Mesenchymal stem cell (in vitro differentiated cells and primary cell): ENCODE measurements around the gene C18orf63.

Experiments
- DNase-seq: peaks from one replicate; pipeline ENCODE4 v3.0.0-alpha.2; 2013
- H2AFZ ChIP-seq: one replicate; pipeline ENCODE4 v1.6.1; 2013; ENCODE audit warnings: low read depth, mild to moderate bottlenecking, control low read depth, inconsistent platforms, low read length, moderate library complexity
- H2AK5ac ChIP-seq: 2 replicates; pipeline ENCODE4 v1.6.1; 2013; ENCODE audit warnings: low read length, moderate library complexity, mild to moderate bottlenecking, inconsistent platforms; ENCODE audit not compliant: severe bottlenecking
- H2BK120ac ChIP-seq: one replicate; pipeline ENCODE4 v1.6.1; 2013; ENCODE audit warnings: low read depth, mild to moderate bottlenecking, inconsistent platforms, low read length, moderate library complexity
- H2BK12ac ChIP-seq, 2 experiments: one replicate each; pipeline ENCODE4 v1.6.1; 2013; ENCODE audit warnings: inconsistent platforms in 2 of 2, low read length in 2 of 2, mild to moderate bottlenecking in 2 of 2, moderate library complexity in 2 of 2, control low read depth in 1 of 2
- H2BK15ac ChIP-seq: one replicate; pipeline ENCODE4 v1.6.1; 2013; ENCODE audit warnings: mild to moderate bottlenecking, low read depth, inconsistent platforms; ENCODE audit not compliant: poor library complexity, severe bottlenecking
- H2BK5ac ChIP-seq: 2 replicates; pipeline ENCODE4 v1.6.1; 2013; ENCODE audit warnings: low read depth, mild to moderate bottlenecking, low read length, control low read depth, inconsistent platforms; ENCODE audit not compliant: poor library complexity, severe bottlenecking
- H3K14ac ChIP-seq, 2 experiments: one replicate each; pipeline ENCODE4 v1.6.1; 2013; ENCODE audit warnings: inconsistent platforms in 2 of 2, low read length in 2 of 2, control low read depth in 1 of 2, mild to moderate bottlenecking in 1 of 2, moderate library complexity in 1 of 2
- H3K18ac ChIP-seq, 2 experiments: one replicate each; pipeline ENCODE4 v1.6.1; 2013; ENCODE audit warnings: inconsistent platforms in 2 of 2, low read length in 2 of 2, control low read depth in 1 of 2, low read depth in 1 of 2, mild to moderate bottlenecking in 1 of 2
- H3K23ac ChIP-seq, 2 experiments: one replicate each; pipeline ENCODE4 v1.6.1; 2013; ENCODE audit warnings: inconsistent platforms in 2 of 2, low read length in 2 of 2, mild to moderate bottlenecking in 2 of 2, moderate library complexity in 2 of 2, control low read depth in 1 of 2
- H3K27ac ChIP-seq: 2 replicates; pipeline ENCODE4 v1.5.1; 2013; ENCODE audit warnings: mild to moderate bottlenecking, moderate library complexity, low read length, control low read depth, inconsistent platforms; ENCODE audit not compliant: poor library complexity, severe bottlenecking
- H3K27me3 ChIP-seq, 2 experiments: 2 replicates each; pipeline versions ENCODE4 v1.6.1 to v1.7.0; 2013; ENCODE audit warnings: low read length in 2 of 2, mild to moderate bottlenecking in 2 of 2, moderate library complexity in 2 of 2, control low read depth in 1 of 2, inconsistent platforms in 1 of 2; ENCODE audit not compliant: control insufficient read depth in 1 of 2, insufficient read depth in 1 of 2
- H3K36me3 ChIP-seq, 2 experiments: 2 replicates each; pipeline versions ENCODE4 v1.6.1 to v1.7.0; 2013; ENCODE audit warnings: low read length in 2 of 2, control low read depth in 1 of 2, inconsistent platforms in 1 of 2, low read depth in 1 of 2, mild to moderate bottlenecking in 1 of 2; ENCODE audit not compliant: insufficient read depth in 2 of 2, control insufficient read depth in 1 of 2
- H3K4ac ChIP-seq, 2 experiments: one replicate each; pipeline ENCODE4 v1.6.1; 2013; ENCODE audit warnings: inconsistent platforms in 2 of 2, low read length in 2 of 2, mild to moderate bottlenecking in 2 of 2, moderate library complexity in 2 of 2, control low read depth in 1 of 2, low read depth in 1 of 2
- H3K4me1 ChIP-seq: 2 replicates; pipeline ENCODE4 v1.6.1; 2013; ENCODE audit warnings: low read depth, low read length, control low read depth; ENCODE audit not compliant: control insufficient read depth, insufficient read depth
- H3K4me2 ChIP-seq: 2 replicates; pipeline ENCODE4 v1.6.1; 2013; ENCODE audit warnings: low read length, mild to moderate bottlenecking, inconsistent platforms; ENCODE audit not compliant: poor library complexity, severe bottlenecking
- H3K4me3 ChIP-seq, 2 experiments: 2 replicates each; pipeline versions ENCODE4 v1.5.1 to v1.7.0; 2013; ENCODE audit warnings: low read length in 2 of 2, mild to moderate bottlenecking in 2 of 2, control low read depth in 1 of 2, low read depth in 1 of 2; ENCODE audit not compliant: insufficient read depth in 1 of 2
- H3K79me1 ChIP-seq: replicated peaks from 2 replicates; pipeline ENCODE4 v1.6.1; 2013; ENCODE audit warnings: mild to moderate bottlenecking, control low read depth, low read length, inconsistent platforms; ENCODE audit not compliant: poor library complexity, severe bottlenecking
- H3K9ac ChIP-seq: 2 replicates; pipeline ENCODE4 v1.7.0; 2013; ENCODE audit warnings: mild to moderate bottlenecking, low read length, moderate library complexity
- H3K9me3 ChIP-seq: 2 replicates; pipeline ENCODE4 v1.7.0; 2013; ENCODE audit warnings: mild to moderate bottlenecking, low read length; ENCODE audit not compliant: control insufficient read depth
- H4K8ac ChIP-seq: one replicate; pipeline ENCODE4 v1.6.1; 2013; ENCODE audit warnings: inconsistent platforms, mild to moderate bottlenecking, low read length, moderate library complexity
- H4K91ac ChIP-seq: one replicate; pipeline ENCODE4 v1.6.1; 2013; ENCODE audit warnings: mild to moderate bottlenecking, low read length, inconsistent platforms
- WGBS: methylation state at CpG from one replicate; pipeline ENCODE4 v1.1.7; 2013; ENCODE audit warnings: mixed read lengths; 5-methylcytosine and 5-hydroxymethylcytosine counted together

C18orf63 gene

GRCh38 chr18:74289137-74289536 is 26.5 kb upstream of the C18orf63 start:
- no peak overlapping the region for H3K4ac ChIP-seq
- H3K9me3 ChIP-seq: no peaks in the 10 kb centered on the region
- no peak overlapping the region for H3K4me2 ChIP-seq
- H2BK12ac ChIP-seq: no peak overlapping the region
- no peak overlapping the region for H3K23ac ChIP-seq
- no peak overlapping the region for H3K14ac ChIP-seq
- H3K18ac ChIP-seq: peak overlapping the region in 1 of 2 experiments; percentile 63
- H4K91ac ChIP-seq: no peak overlapping the region
- H3K9ac ChIP-seq: peak overlapping the region; percentile 69
- H2AFZ ChIP-seq: no peak overlapping the region
- no peak overlapping the region for H2BK120ac ChIP-seq
- H3K79me1 ChIP-seq: peaks cover 22% of the 10 kb centered on the region
- peak overlapping the region in 1 of 2 experiments; percentile 70 for H3K4me3 ChIP-seq
- H2BK15ac ChIP-seq: no peak overlapping the region
- no peak overlapping the region for H2BK5ac ChIP-seq
- H2AK5ac ChIP-seq: no peak overlapping the region
- no peak overlapping the region for H3K27ac ChIP-seq
- DNase-seq: peak; percentile 62
- 90% methylated on average over 1 of the region's 3 CpGs for WGBS
- H4K8ac ChIP-seq: no peak overlapping the region
- no peaks in the 10 kb centered on the region for H3K27me3 ChIP-seq
- peaks cover 13% of the 10 kb centered on the region for H3K4me1 ChIP-seq
- peaks cover 0 to 3% of the 10 kb centered on the region in 2 experiments for H3K36me3 ChIP-seq

DNA sequence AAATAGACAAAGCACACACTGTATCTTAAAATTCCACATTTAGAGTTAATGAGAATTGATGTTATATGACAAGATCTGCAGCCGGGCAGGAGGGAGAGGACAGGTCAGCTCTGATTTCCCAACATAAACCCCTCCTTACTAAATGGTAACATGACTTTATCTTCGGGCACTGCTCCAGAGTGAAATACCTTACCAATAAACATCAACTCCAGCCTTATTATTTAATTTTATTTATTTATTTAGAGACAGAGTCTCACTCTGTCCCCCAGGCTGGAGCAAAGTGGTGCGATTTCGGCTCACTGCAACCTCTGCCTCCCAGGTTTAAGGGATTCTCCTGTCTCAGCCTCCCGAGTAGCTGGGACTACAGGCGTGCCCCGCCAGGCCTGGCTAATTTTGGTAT is 25.6 kb upstream of the C18orf63 start:
- Histone ChIP-seq H3K9ac (no peak overlapping the region), H3K4me3 (peak overlapping the region in 1 of 2 experiments; percentile 100), H3K14ac (no peak overlapping the region), H2BK15ac (no peak overlapping the region), H3K27me3 (no peaks in the 10 kb centered on the region), H3K9me3 (no peaks in the 10 kb centered on the region), H3K4me1 (peaks cover 13% of the 10 kb centered on the region), H3K4me2 (no peak overlapping the region), H2BK5ac (no peak overlapping the region), H2BK120ac (no peak overlapping the region), H3K27ac (no peak overlapping the region), H3K79me1 (peaks cover 17% of the 10 kb centered on the region), H2AK5ac (no peak overlapping the region), H3K23ac (no peak overlapping the region), H3K36me3 (peaks cover 0 to 3% of the 10 kb centered on the region in 2 experiments), H3K18ac (peak overlapping the region in 1 of 2 experiments; percentile 7), H3K4ac (no peak overlapping the region), H2AFZ (no peak overlapping the region), H4K8ac (no peak overlapping the region), H4K91ac (no peak overlapping the region), H2BK12ac (no peak overlapping the region)
- DNase-seq: no peak
- 97% methylated on average over 6 of the region's 7 CpGs for WGBS

DNA sequence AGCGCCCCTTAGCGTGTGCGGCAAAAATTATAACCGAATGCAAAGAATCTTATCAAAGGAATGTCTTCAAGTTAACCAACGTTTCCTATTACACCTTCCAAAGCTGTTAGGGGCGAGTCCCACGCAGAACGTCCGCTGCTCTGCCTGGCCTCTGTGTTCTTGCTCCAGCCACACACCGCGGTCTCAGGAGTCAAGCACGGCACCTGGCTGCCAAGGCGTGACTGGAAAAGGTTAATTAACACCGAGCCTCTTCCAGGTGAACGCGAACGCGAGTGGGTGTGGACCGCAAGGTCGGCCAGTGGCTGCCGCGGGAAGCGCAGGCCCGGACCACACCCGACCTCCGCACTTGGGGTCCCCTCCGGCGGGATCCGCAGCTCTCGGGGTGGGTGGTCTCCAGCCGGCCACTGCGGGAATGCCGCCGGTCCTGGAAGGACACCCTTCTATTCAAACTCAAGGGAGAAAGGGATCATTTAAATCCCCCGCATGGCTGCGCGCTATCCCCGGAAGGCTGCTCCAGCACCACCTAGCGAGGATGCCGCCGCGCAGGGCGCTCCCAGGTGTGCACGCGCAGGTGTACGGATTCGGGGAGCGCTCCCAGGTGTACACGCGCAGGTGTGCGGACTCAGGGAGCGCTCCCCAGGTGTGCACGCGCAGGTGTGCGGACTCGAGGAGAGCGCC is 24.7 kb upstream of the C18orf63 start:
- Histone ChIP-seq H3K18ac (peak overlapping the region; percentile 19 to 97), H4K8ac (peak overlapping the region; percentile 35), H3K79me1 (peaks cover 15% of the 10 kb centered on the region), H2AFZ (peak overlapping the region; percentile 98), H2BK5ac (no peak overlapping the region), H3K14ac (peak overlapping the region in 1 of 2 experiments; percentile 98), H3K27ac (no peak overlapping the region), H3K4me3 (peak overlapping the region; percentile 91 to 100), H2AK5ac (no peak overlapping the region), H3K23ac (peak overlapping the region; percentile 53 to 69), H3K9me3 (no peaks in the 10 kb centered on the region), H3K4me2 (peak overlapping the region; percentile 100), H4K91ac (no peak overlapping the region), H3K27me3 (no peaks in the 10 kb centered on the region), H2BK12ac (peak overlapping the region in 1 of 2 experiments; percentile 63), H3K4me1 (peaks cover 13% of the 10 kb centered on the region), H3K36me3 (peaks cover 0 to under 1% of the 10 kb centered on the region in 2 experiments), H2BK120ac (no peak overlapping the region), H3K4ac (peak overlapping the region in 1 of 2 experiments; percentile 98), H3K9ac (peak overlapping the region; percentile 91), H2BK15ac (no peak overlapping the region)
- 20% methylated on average over 57 of the region's 57 CpGs for WGBS
- no peak for DNase-seq

GRCh38 chr18:74291472-74291770 is 24.2 kb upstream of the C18orf63 start:
- peak overlapping the region; percentile 19 to 97 for H3K18ac ChIP-seq
- peak overlapping the region; percentile 98 for H2AFZ ChIP-seq
- peak overlapping the region; percentile 57 to 98 for H3K4ac ChIP-seq
- peak overlapping the region; percentile 86 for H4K8ac ChIP-seq
- peaks cover 14% of the 10 kb centered on the region for H3K79me1 ChIP-seq
- H3K4me2 ChIP-seq: peak overlapping the region; percentile 100
- H3K9me3 ChIP-seq: no peaks in the 10 kb centered on the region
- H3K23ac ChIP-seq: peak overlapping the region; percentile 69 to 99
- H3K4me3 ChIP-seq: peak overlapping the region; percentile 91 to 100
- H3K4me1 ChIP-seq: peaks cover 13% of the 10 kb centered on the region
- H3K27me3 ChIP-seq: no peaks in the 10 kb centered on the region
- H3K36me3 ChIP-seq: no peaks in the 10 kb centered on the region
- H2BK120ac ChIP-seq: no peak overlapping the region
- peak overlapping the region in 1 of 2 experiments; percentile 98 for H3K14ac ChIP-seq
- H2AK5ac ChIP-seq: no peak overlapping the region
- no peak overlapping the region for H2BK5ac ChIP-seq
- DNase-seq: no peak
- H3K9ac ChIP-seq: peak overlapping the region; percentile 91
- no peak overlapping the region for H2BK15ac ChIP-seq
- under 1% methylated on average over 29 of the region's 30 CpGs for WGBS
- H4K91ac ChIP-seq: peak overlapping the region; percentile 78
- H3K27ac ChIP-seq: no peak overlapping the region
- peak overlapping the region; percentile 63 to 73 for H2BK12ac ChIP-seq
